Astrocyte of the hippocampus (primary cell): ENCODE data around the gene KCTD14.
"Not testable (repeated sequence)": the region's sequence is repeated elsewhere in the genome, so short reads cannot be mapped to it uniquely, and the experiment has no call there.

ENCODE experiments used
- DNase-seq: peaks from one replicate; pipeline ENCODE4 v3.0.0; 2011; ENCODE audit warnings: low read depth, low spot score

KCTD14 gene

GRCh38 chr11:78046486-78046854, 23.4 kb upstream of the KCTD14 start:
- DNase-seq, result no peak

- peak; percentile 90 for DNase-seq
Observed at GRCh38 chr11:78045851-78046485, 22.9 kb upstream of the KCTD14 start.

DNA sequence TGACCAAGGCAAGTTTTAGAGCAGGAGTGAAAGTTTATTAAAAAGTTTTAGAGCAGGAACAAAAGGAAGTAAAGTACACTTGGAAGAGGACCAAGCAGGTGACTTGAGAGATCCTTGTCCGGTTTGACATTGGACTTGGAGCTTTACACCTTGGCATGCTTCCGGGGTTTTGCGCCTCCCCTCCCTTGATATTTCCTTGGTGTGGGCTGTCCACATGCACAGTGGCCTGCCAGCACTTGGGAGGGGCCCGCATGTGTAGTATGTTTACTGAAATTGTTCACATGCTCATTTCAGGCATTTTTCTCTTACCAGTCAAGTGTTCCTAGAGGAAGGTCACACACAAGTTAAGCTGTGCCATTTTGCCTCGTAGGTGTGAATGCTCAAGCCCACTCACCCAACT, 21.6 kb upstream of the KCTD14 start:
- no peak for DNase-seq

GRCh38 chr11:78041843-78042440, 18.9 kb upstream of the KCTD14 start:
- DNase-seq, result no peak

- DNase-seq, result not testable (repeated sequence)
Observed at GRCh38 chr11:78041380-78041719, 18.3 kb upstream of the KCTD14 start.

DNA sequence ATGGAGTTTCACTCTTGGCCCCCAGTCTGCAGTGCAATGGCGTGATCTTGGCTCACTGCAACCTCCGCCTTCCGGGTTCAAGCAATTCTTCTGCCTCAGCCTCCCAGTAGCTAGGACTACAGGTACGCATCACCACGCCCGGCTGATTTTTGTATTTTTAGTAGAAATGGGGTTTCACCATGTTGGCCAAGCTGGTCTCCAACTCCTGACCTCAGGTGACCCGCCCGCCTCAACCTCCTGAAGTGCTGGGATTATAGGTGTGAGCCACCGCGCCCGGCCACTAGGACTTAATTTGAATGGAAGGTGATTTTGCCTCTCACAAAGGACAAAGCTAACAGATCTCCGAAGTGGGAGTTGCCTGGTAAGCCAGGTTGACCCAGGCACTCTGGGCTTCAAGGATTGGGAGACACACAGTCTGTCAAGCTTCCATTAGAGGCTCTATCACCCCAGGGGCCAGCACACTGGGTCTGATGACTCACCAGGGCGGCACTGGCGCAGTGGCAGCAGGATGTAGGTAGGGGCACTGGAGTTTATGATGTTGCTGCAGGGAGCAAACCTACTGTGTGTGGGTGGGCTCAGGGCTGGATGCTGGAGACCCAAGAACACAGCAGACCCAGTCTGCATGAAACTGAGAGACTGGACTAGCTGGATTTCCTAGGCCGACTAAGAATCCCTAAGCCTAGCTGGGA, 17.8 kb upstream of the KCTD14 start:
- no peak for DNase-seq

DNA sequence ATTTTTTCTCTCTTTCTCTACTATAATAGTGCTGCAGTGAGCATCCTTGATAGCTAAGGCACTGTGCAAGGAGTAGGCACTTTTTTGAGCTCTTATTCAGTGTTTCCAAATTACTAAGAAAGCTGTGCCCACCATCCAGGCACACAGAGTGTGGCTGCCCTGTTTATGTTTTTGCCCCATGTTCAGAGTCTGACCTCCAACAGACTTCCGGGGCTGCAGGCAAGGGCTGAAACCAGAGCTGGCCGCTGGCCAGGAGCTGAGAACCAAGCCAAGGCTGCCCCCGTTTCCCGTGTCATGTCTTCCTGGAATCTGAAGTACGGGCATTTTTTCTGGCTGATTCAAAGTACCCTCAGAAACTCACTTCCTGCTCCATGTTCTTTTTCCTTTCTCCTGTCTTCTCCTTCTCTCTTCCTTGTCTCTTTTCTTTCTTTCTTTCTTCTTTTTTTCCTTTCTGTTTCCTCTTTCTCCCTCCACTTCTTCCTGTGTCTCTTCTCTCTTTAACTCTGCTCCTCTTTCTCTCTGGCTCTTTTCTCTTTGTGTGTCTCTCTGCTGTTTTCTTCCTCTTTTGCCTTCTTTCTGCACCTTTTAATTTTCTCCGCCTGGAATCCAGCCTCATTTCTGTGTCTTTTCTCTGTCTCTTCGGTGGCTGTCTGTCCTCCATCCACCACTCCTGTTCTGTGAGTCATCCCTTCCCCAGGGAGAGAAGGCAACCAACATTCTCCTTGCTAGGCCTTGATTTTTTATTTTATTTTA, 17.0 kb upstream of the KCTD14 start:
- DNase-seq, result peak; percentile 89

DNA sequence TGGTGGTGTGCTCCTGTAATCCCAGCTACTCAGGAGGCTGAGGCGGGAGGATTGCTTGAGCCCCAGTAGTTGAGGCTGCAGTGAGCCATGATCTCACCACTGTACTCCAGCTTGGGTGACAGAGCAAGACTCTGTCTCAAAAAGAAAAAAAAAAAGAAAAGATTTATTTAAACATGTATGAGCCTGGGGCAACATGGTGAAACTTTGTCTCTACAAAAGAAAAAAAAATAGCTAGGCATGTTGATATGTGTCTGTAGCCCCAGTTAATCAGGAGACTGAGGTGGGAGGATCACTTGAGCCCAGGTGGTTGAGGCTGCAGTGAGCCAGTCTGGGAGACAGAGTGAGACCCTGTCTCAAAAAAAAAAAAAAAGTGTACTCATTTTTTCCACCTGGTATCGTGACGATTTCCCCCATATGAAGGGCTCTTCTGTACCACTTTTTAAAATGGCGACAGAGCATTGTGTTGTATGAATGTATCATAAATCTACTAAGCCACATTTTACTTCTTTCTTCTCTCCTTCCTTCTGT, 16.4 kb upstream of the KCTD14 start:
- DNase-seq, result no peak

DNA sequence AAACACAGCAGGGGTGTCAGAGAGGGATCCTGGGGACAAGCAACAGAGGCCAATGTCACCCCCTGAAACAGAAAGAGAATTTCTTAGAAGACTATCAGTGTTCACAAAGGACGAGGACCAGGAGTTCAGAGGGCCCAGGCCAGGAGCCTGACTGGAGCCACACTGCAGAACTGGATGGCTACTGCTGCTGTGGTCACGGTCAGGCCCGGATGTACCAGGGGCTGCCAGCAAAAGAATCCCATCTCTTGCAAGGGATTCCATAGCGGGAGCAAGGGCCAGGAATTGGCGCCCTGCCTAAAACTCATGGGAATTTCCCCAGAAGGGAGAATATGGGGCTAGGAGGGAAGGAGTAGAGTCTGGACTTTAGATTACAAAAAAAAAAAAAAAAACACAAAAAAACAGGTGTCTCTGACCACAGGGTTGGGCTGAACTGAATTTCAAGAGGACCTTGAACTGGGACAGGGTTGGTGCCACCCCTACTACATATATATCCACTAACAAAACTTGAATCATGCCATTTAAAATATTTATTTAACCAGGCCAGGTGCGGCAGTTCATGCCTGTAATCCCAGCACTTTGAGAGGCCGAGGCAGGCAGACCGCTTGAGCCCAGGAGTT, 15.7 kb upstream of the KCTD14 start:
- peak; percentile 68 for DNase-seq

GRCh38 chr11:78037825-78038620, 14.9 kb upstream of the KCTD14 start:
- no peak for DNase-seq

DNA sequence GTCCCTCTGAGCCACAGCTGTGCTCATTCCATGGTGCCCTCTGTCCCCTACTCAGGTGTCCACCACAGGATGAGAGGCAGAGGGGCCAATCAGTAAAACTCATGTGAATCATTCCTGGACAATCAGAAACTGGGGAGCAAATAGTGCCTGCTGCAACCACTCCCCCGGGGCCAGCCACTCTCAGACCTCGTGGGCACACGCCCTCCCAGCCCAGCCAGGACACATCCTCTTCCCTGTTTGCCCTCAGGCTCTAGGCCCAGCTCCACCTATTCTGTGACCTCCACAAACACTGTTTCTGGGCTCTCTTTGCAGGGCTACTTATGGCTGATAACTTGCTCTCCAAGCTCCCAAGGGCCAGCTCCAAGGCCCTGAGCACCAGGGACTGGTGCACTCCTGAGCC, 14.0 kb upstream of the KCTD14 start:
- no peak for DNase-seq

GRCh38 chr11:78036313-78036712, 13.2 kb upstream of the KCTD14 start:
- no peak for DNase-seq

GRCh38 chr11:78034623-78035022, 11.5 kb upstream of the KCTD14 start:
- DNase-seq, result no peak

DNA sequence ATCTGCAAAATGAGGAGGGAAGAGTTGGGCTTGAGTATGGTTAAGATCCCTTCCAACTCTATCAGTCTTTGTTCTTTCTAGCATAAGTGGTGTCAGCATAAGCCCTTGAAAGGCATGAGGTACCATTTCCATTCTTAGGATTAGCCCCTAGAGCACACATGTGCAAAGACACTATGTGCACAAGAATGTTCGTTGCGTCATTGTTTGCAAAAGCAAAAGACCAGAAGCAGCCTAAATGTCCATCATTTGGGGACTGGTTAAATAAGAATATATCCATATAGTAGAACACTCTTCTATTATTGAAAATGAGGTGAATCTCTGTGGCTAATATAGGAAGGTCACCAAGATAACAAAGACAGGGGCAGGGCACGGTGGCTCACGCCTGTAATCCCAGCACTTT, 10.0 kb upstream of the KCTD14 start:
- DNase-seq, result no peak

GRCh38 chr11:78032090-78032489, 9.0 kb upstream of the KCTD14 start:
- DNase-seq, result no peak

- DNase-seq, result no peak
Observed at GRCh38 chr11:78031629-78032028, 8.6 kb upstream of the KCTD14 start.

DNA sequence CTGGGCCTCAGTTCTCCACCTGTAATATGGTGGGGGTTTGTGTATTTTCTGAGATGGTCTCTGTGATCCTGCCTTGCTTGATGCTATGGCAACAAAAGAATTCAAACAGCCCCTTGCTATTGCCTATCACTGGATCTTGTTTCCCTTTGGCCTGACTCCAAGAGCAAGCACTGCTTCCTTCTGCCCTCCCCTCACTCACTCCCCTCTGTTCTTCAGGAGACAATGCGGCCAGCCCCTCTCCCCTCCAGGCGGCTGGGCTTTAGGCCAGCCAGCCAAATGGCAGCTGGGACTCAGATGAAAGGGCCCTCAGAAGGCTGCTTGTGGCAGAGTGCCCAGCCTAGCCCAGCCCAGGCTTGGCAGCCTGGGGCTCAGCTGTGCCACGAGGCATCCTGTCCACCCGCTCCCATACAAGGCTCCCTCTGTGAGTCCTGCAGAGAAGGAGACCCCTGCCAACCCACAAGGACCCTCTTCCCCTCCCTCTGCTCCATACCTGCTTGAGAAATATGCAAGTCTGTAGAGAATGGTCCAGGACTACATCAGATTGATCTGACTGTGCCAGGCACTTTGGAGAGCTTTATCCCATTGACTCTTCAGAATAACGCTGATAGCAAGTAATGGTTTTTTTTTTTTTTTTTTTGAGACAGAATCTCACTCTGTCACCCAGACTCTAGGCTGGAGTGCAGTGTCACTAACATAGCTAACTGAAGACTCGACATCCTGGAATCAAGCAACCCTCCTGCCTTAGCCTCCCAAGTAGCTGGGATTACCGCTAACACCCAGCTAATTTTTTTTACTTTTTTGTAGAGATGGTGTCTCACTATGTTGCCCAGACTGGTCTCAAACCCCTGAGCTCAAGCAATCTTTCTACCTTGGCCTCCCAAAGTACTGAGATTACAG, 7.6 kb upstream of the KCTD14 start:
- DNase-seq, result peak; percentile 96

GRCh38 chr11:78028423-78028822, 5.3 kb upstream of the KCTD14 start:
- peak; percentile 58 for DNase-seq

- no peak for DNase-seq
Observed at GRCh38 chr11:78027759-78028158, 4.7 kb upstream of the KCTD14 start.

GRCh38 chr11:78025378-78025777, 2.3 kb upstream of the KCTD14 start:
- DNase-seq, result no peak
